LNCAP (cell line): ENCODE measurements around the gene OSBPL3.

Source experiments
- CTCF ChIP-seq: fragments of 450-650 bp; IDR thresholded peaks from 2 replicates; pipeline ENCODE4 v1.5.1; 2017; ENCODE audit warnings: mild to moderate bottlenecking

The OSBPL3 gene

GRCh38 chr7:24861336-24861735, 118.6 kb downstream of the OSBPL3 start:
- no peak for TF ChIP-seq CTCF

GRCh38 chr7:24860611-24861010, 119.4 kb downstream of the OSBPL3 start:
- no peak for TF ChIP-seq CTCF

GRCh38 chr7:24858108-24858977, 121.6 kb downstream of the OSBPL3 start:
- TF ChIP-seq CTCF = no peak

- TF ChIP-seq CTCF = no peak
Measured at GRCh38 chr7:24857623-24858022, 122.4 kb downstream of the OSBPL3 start.

GRCh38 chr7:24854866-24855265, 125.1 kb downstream of the OSBPL3 start:
- no peak for TF ChIP-seq CTCF

GRCh38 chr7:24851786-24852185, 128.2 kb downstream of the OSBPL3 start:
- no peak for TF ChIP-seq CTCF

GRCh38 chr7:24848878-24849277, 131.1 kb downstream of the OSBPL3 start:
- TF ChIP-seq CTCF = no peak
